GM19239 (cell line): Measurements from ENCODE around the gene TMEM267.
A peak's percentile ranks its signal among the peaks of the same experiment; 100 is the strongest.
"Not testable (repeated sequence)": the region's sequence is repeated elsewhere in the genome, so short reads cannot be mapped to it uniquely, and the experiment has no call there.

ENCODE experiments used
- DNase-seq: peaks from one replicate; pipeline ENCODE4 v3.0.0; 2011; ENCODE audit warnings: low spot score; ENCODE audit not compliant: insufficient read length
- FAIRE-seq: peaks from 2 replicates; lab custom pipeline; 2011; peaks lifted over from hg19 to GRCh38; lab: Jason Lieb, UNC

Gene TMEM267, protein sequence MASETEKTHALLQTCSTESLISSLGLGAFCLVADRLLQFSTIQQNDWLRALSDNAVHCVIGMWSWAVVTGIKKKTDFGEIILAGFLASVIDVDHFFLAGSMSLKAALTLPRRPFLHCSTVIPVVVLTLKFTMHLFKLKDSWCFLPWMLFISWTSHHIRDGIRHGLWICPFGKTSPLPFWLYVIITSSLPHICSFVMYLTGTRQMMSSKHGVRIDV

DNA sequence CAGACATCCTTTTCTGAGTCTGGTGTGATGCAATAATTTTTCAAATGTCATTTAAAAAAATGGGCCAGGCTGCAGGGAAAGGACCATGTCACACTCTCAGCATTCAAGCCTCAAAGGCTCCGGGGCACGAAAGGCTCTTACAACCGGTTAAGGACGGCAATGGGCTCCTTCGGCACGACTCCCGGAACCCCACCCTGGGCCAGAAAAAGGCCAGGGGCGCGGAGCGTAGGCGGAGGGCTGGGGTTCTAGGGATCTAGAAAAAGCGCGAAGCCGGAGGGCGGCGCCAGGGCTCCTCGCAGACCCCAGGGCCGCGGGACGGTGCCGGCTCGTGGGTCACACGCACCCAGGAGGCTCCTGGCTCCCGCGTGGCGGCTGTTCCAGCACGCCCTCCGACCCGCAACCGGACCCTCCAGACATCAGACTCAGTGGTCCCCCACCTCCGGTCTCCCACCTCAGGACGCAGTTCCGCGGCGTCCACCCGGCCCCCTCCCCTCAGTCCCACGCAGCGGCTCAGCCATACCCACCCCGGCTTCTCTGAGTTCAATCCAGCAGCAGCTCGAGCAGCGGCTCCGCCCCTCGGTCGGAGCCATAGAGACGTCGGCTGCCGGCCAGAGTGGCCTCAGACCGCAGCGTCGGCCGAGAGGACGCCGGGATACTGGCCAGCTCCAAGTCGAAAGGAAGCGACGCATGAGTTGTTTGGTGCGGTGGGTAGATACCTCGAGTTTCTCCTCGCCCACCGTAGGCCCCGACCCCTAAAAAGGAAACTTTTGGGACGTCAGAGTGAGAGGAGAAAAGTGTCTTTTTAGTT lies at the start of gene TMEM267:
TMEM267 (minus strand) TSS at position 568 of the 808 bp plus-strand sequence. CDS start 29,896 bp downstream, outside the sequence.
- peak; percentile 67 for DNase-seq
- peak; percentile 90 for FAIRE-seq

DNA sequence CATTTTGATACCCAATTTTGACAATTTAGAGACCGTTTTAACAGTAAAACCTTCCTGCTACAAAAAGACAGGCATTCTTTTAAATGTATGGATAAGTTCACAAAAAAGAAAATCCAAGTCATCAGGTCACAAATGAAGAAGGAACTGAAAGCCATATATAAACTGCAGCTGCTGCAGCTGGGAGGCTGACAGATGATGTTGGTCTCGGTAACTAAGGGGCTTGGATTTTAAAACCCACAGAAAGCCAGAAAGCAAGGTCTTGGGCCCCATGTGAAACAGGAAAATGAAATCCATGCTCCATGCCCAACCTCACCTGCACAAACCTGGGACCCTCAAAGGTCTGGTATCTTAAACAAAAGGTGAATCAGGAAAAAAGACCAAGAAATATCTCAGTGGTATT lies 47.0 kb upstream of the TMEM267 start:
- DNase-seq = no peak
- FAIRE-seq = no peak

DNA sequence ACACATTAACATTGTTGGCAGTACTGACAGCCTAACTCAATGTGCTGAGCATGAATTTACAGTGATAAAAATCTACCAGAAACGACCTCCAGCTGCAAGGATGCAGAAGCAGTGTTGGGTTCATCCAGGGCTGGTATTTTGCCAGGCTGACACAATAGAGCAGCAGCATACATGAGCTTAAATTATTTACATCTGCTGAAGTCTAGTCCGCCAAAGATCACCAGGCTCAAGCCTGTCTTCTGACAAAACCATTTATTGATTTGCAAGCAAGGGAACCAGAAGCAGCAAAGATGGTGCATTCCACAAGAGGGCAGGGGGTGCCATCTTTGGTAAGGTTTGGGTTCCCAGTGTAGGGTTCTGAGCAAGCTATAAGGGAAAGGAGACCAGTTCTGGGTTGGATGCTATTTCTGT lies 40.0 kb upstream of the TMEM267 start:
- FAIRE-seq (no peak), DNase-seq (no peak)

DNA sequence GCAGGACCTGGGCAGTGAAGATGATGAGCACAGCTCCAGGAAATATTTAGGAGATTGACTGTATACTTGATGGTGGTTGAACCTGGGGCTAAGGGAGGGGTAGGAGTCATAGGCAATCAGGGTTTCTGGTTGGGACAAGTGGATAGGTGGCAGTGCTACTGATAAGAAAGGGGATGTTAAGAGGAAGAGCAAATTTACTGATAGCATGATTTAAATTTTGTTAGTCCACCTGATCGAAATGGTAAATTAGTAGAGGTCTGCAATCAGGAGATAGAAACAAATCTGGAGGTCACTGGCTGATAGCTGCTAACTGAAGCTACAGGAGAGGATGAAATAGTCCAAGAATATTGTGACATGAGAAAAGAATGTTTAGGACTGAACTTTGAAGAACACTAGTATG lies 37.0 kb upstream of the TMEM267 start:
- no peak for FAIRE-seq
- no peak for DNase-seq

DNA sequence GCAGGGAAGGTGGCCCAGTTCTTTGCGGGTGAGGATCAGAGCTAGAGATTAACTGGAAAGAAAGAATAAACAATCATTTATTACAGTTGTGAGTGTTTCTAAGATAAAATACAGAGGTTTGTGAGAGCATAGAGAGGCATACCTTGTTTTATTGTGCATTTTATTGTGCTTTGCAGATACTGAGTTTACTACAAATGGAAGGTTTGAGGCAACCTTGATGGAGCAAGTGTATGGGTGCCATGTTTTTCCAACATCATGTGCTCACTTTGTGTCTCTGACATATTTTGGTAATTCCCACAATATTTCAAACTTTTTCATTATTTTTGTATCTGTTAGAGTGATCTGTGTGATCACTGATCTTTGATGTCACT lies 32.0 kb upstream of the TMEM267 start:
- no peak for DNase-seq
- no peak for FAIRE-seq

DNA sequence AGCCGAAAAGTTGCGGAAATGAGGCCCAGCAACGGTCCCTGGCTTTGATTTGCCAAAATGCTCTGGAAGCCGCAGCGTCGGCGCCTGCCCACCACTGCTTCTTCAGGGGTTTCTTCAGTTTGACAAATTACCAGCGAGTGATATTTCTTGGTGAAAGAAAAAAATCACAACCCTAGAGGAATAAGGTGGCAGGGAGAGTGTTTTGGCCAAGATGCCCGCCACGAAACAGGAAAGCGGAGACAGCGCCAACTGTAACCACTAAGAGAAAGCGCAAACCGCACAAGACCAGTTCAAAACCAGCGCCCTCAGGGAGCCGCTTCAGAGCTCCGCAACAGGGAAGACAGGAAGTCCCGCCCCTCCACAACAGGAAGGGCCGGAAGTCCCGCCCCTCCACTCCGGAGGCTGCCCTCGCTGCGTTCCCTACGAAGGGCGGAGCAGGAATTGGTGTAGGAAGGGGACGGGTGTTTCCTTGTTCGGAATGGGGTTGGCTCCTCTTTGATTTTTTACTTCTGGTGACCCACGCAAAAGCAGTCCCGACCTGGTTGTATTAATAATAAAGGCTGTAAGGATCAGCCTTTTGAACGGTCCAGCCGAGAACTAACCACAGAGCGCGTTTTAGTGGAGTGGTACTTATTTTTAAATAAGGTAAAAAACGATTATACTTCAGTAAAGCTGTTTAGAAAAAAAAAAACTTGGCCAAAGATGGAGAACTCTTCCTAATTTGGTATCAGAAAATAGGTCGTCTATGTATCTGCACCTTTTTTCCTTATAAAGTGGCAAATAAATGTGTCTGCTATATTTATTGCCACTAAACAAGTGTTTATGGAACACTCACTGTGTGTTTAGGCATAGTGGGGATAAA lies 31.4 kb upstream of the TMEM267 start, which contains the start of gene C5orf34:
C5orf34 (minus strand) TSS at position 333 of the 862 bp plus-strand sequence. CDS start 5,809 bp downstream, outside the sequence.
- peak; percentile 97 for DNase-seq
- peak; percentile 93 for FAIRE-seq

DNA sequence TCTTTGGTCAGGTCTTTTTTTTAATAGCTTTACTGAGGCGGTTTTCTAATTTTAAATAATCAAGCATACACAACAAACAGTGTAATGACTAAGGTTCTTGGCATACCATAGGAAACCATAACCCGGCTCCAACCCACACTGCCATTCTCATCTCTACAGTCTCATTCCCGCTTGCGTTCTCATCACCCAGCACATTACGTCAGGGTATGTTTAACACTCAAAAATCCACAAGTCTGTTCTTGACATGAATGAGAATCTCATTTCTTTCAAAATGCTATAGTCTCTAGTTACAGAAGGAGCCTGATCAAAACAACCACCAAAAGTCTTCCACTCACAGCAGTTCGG lies 30.8 kb upstream of the TMEM267 start:
- peak; percentile 42 for FAIRE-seq
- DNase-seq = no peak

DNA sequence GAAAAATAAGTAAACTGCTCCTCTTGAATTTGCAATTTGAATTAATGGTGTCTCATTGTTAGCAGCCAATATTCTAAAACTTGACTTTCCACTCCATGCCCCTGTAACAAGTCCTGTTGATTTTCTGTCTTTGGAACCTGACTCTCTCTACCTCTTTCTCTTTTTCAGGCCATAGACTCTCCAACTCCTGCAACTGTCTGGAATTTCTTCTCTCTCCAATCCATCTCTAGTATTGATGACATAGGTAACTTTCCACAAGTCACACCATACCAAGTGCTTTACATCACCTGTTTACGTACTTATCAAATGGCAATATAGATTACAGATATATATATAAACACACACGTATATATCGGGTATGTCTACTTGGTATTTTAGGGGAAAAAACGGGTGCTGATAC lies 30.4 kb upstream of the TMEM267 start:
- FAIRE-seq = peak; percentile 18
- no peak for DNase-seq

DNA sequence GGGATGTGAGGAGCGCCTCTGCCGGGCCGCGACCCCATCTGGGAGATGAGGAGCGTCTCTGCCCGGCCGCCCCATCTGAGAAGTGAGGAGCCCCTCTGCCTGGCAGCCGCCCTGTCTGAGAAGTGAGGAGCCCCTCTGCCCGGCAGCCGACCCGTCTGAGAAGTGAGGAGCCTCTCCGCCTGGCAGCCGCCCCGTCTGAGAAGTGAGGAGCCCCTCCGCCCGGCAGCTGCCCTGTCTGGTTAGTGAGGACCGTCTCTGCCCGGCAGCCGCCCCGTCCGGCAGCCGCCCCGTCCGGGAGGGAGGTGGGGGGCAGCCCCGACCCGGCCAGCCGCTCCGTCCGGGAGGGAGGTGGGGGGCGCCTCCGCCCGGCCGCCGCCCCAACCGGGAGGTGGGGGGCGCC lies 27.4 kb upstream of the TMEM267 start:
- not testable (repeated sequence) for FAIRE-seq, DNase-seq

DNA sequence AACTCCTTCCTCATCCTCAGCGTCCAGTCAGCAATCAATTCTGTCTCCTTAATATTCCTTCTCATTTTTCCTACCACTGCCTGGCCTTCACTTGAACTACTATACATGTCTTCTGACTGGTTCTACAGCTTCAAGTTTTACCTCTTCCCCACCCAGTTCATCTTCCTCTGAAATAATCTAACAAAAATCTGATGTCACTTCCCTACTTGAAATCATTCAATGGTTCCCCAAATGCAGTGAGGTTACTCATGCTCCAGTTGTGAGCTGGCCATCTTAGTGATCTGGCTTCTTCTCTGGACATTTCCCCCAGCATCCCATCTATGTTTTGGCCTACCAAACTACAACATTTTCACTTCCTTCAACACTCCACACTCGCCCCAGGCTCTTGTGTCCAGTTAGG lies 14.9 kb upstream of the TMEM267 start:
- FAIRE-seq = no peak
- no peak for DNase-seq

DNA sequence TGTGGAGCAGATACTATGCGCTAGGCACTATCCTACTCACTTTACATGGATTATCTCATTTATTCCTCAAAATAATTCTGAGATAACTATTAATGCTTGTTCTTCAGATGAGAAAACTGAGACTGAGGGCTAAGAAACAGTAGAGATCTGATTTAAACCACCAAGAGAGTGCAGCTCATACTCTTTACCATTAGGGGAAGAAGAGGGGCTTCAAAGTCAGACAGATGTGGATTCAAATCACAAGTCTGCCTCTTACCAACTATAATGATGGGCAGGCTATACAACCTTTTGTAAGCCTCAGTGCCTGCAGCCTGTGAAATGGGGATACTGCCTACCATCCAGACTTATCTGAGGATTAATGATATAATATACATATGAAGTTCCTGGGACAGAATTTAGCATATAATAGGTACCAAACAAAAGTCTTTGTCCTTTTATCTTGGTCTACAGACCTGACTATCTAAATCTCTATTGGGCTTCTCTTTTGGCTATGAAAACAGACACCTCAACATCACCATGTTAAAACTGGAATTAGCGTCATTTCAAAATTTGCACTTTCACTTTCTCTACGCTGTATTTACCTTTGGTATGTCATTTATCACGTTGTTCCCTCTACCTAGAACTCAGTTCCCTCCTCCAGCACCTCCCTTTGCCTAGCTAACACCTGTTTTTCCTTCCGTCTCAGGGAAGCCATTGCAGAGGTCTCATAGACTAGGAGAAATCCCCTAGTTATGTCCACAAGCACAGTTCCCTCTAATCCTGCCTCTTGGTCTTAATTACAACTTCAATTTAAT lies 13.8 kb upstream of the TMEM267 start:
- FAIRE-seq (peak; percentile 61), DNase-seq (no peak)

DNA sequence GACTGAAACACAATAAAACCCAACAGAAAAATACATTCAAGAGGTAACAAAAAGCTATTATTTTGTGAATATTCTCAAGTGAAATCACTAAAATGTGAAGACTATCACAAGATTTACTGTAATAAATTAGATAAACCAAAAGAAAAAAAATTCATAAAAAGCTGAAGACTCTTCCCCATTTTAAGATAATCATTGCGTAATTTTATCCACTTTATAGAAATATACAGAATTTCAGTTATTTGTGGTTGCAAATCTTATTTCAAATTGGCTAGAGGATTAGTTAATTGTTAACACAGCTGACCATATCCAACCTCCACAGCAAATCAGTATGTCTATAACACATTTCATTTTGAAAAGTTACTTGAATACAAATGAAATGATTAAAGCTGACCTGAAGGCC lies 7.7 kb upstream of the TMEM267 start:
- DNase-seq (no peak), FAIRE-seq (no peak)

DNA sequence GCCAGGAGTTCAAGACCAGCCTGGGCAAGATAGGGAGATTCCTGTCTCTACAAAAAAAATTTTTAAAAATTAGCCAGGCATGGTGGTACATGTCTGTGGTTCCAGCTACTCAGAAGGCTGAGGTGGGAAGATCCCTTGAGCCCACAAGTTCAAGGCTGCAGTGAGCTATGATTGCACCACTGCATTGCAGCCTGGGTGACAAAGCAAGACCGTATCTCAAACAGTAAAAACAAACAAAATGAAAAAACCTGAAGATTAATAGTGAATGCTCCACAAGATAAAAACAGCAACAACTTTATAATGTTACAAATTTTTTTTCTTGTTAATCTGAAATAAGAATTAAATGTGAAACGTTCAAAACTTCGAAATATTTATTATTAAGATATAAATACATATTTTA lies 2.7 kb upstream of the TMEM267 start:
- DNase-seq = no peak

DNA sequence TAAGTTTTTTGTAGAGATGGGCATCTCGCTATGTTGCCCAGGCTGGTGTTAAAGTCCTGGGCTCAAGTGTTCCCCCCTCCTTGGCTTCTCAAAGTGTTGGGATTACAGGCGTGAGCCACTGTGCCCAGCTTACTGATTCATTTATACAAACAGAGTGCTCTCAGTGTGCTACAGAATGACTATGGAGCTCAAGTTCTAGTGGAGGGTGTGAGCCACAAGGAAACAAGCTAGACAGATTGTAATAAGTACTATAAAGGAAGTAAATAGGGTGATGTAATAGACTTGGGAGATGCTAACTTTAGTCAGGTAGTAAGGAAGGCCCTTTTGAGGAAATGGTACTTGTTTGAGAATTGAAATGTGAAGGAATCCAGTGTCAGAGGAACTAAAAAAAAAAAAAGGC lies 1.7 kb upstream of the TMEM267 start:
- FAIRE-seq (peak; percentile 55), DNase-seq (no peak)

More for the DNA sequence above, 2.7 kb upstream of the TMEM267 start:
- no peak for FAIRE-seq

DNA sequence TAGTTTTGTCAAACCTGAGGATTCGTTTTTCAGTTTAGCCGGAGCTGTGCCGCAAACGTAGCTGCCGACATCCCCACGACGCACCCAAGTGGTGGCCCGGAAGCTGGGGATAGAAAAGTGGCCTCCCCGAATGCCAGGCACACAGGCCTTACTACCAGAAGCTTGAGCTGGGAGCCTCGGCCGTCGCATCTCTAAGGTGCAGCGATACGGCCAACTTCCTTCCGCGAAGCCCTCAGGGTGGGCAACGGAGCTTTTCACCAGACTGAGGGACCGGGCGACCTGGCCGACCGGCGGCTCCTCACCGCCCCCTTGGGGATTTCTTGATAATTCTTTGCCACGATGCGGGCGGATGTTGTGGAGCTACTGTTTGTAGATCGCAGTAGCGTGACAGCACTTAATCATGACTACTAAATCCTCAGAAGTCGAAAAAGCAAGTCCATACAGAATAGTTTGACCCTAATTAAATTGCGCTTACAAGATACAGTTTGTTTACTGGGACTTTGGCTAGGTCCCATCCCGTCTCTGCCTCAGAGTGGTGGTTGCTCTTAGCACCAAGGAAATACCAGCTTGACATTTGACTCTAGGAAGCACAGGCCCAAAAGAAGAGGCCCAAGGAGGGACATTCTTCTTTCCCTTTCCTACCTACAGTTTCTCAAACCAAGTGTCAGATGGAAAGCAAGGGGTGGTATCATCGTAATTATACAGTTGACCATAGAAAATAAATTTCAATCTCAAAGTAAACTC lies 613 bp upstream of the TMEM267 start:
- peak; percentile 80 for FAIRE-seq

DNA sequence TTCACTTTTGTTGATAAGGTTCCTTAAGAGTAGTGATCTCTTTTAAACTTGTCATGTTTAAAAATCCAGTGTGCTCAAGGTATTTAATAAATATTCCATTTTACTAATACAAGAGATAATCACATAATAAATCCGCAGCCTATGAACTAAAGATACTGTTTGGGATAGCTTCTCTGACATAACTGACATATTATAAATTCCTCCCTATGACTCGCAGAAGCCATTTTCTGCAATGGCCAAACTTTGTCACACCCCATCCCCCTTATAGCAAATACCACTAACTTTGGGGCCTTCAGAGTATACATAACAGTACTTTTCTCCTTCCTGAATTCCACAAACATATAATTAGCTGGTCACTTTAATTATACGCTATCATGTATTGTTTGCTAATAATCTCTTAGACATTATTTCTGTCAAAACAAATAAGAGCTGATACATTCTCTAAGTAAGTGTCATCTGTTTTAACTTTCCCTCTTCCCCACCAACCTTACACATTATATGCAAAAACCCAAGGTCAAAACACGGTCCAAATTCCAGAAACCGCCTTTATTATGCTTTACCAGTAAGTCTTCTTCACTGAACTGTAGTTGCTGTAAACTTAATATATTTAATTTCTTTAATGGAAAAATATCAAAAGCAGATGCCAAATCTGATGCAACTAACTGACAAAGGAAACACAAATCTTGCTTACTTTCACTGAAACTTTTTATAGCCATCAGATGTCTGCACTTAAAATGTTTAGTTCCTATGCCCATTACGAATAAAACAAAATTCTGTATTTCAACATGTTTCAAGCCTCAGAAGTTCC lies 971 bp downstream of the TMEM267 start:
- DNase-seq = no peak
- FAIRE-seq = peak; percentile 73

More for the DNA sequence above, 613 bp upstream of the TMEM267 start:
- peak; percentile 40 for DNase-seq

DNA sequence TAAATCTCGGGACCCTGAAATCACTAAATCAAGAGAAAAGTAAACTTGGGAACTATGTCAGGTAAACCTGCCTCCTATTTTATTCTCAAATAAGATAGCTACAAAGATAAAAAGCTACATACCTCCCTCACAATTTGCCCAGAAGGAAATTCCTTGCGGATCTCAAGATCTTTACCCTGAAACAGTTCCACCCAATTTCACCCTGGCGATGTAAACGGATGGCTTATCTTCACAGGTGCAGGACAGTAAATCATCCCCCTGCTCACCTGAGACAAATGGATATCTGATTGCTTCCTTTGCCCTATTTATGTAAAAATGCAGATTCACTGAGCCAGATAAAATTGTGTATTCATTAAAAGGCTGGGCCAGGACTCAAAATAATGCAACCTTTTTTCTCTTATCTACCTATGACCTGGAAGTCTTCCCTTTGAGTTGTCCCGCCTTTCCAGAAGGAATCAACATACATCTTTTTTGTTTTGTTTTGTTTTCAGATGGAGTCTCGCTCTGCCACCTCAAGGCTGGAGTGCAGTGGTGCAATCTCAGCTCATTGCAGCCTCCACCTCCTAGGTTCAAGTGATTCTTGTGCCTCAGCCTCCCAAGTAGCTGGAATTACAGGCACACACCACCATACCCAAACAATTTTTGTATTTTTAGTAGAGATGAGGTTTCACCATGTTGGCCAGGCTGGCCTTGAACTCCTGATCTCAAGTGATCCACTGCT lies 13.8 kb downstream of the TMEM267 start:
- DNase-seq (no peak), FAIRE-seq (no peak)

DNA sequence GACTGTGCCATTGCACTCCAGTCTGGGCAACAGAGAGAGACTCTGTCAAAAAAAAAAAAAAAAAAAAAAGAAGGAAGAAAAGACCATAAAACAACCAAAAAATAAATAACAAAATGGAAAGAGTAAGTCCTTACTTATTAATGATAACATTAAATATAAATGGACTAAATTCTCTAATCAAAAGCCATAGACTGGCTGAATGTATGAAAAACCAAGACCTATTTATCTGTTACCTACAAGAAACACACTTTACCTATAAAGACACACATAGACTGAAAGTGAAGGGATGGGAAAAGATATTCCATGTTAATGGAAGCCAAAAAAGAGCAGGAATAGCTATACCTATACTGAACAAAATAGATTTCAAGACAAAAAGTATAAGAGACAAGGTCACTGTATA lies 16.6 kb downstream of the TMEM267 start:
- no peak for FAIRE-seq
- no peak for DNase-seq
